DND-41 (cell line): ENCODE results near the gene VTI1B.

ENCODE experiments used
- ATAC-seq: fragments of 200-7000 bp; cut with Tn5 transposase; 3 replicates; pipeline ENCODE4 v1.9.1; 2021; ENCODE audit warnings: low read depth; ENCODE audit not compliant: insufficient read depth
- DNase-seq: peaks from one replicate; pipeline ENCODE4 v3.0.0-alpha.2; 2020
- H2AFZ ChIP-seq: 2 replicates; pipeline ENCODE4 v1.6.0; 2012; ENCODE audit warnings: low read depth, low read length
- H3K27ac ChIP-seq: 2 replicates; pipeline ENCODE4 v1.5.1; 2012; ENCODE audit warnings: low read length, inconsistent platforms
- H3K27me3 ChIP-seq: fragments of 200-600 bp; sonication (generic); 2 replicates; pipeline ENCODE4 v1.6.0; 2012; ENCODE audit warnings: low read length, mild to moderate bottlenecking, inconsistent platforms; ENCODE audit not compliant: insufficient read depth, poor library complexity
- H3K36me3 ChIP-seq: 2 replicates; pipeline ENCODE4 v1.5.1; 2012; ENCODE audit warnings: low read length, inconsistent platforms; ENCODE audit not compliant: insufficient read depth
- H3K4me1 ChIP-seq: 2 replicates; pipeline ENCODE4 v1.5.1; 2012; ENCODE audit warnings: mild to moderate bottlenecking, low read length; ENCODE audit not compliant: insufficient read depth
- H3K4me2 ChIP-seq: 2 replicates; pipeline ENCODE4 v1.6.0; 2012; ENCODE audit warnings: mild to moderate bottlenecking, moderate library complexity, low read length, inconsistent platforms; ENCODE audit not compliant: insufficient read depth
- H3K4me3 ChIP-seq, 2 experiments: fragments of 200-600 bp in 1 of 2; shearing (Covaris generic) in 1 of 2; 2 replicates each; pipeline ENCODE4 v1.5.1; 2012 to 2016; ENCODE audit warnings: inconsistent platforms in 2 of 2, low read length in 2 of 2, mild to moderate bottlenecking in 2 of 2, low read depth in 1 of 2, moderate library complexity in 1 of 2
- H3K79me2 ChIP-seq: 2 replicates; pipeline ENCODE4 v1.6.0; 2012; ENCODE audit warnings: low read length, inconsistent platforms; ENCODE audit not compliant: insufficient read depth
- H3K9ac ChIP-seq: 2 replicates; pipeline ENCODE4 v1.6.0; 2012; ENCODE audit warnings: low read depth, mild to moderate bottlenecking, inconsistent platforms, low read length, moderate library complexity
- H3K9me3 ChIP-seq: 2 replicates; pipeline ENCODE4 v1.5.1; 2012; ENCODE audit warnings: low read length, moderate library complexity, mild to moderate bottlenecking, inconsistent platforms; ENCODE audit not compliant: insufficient read depth, severe bottlenecking
- H4K20me1 ChIP-seq: 2 replicates; pipeline ENCODE4 v1.6.0; 2012; ENCODE audit warnings: low read length; ENCODE audit not compliant: insufficient read depth
- EZH2 ChIP-seq: IDR thresholded peaks from 3 replicates; pipeline ENCODE4 v1.6.1; 2012; ENCODE audit warnings: borderline replicate concordance, low read depth, mild to moderate bottlenecking, moderate library complexity, low read length, inconsistent platforms; ENCODE audit not compliant: severe bottlenecking
- TF ChIP-seq, protein P1 (sequence below): IDR thresholded peaks from 2 replicates; pipeline ENCODE4 v1.5.1; 2012; ENCODE audit warnings: borderline replicate concordance, low read length, moderate library complexity, mild to moderate bottlenecking; ENCODE audit not compliant: poor library complexity, severe bottlenecking; ENCODE audit errors: extremely low read depth

VTI1B gene, protein sequence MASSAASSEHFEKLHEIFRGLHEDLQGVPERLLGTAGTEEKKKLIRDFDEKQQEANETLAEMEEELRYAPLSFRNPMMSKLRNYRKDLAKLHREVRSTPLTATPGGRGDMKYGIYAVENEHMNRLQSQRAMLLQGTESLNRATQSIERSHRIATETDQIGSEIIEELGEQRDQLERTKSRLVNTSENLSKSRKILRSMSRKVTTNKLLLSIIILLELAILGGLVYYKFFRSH

DNA sequence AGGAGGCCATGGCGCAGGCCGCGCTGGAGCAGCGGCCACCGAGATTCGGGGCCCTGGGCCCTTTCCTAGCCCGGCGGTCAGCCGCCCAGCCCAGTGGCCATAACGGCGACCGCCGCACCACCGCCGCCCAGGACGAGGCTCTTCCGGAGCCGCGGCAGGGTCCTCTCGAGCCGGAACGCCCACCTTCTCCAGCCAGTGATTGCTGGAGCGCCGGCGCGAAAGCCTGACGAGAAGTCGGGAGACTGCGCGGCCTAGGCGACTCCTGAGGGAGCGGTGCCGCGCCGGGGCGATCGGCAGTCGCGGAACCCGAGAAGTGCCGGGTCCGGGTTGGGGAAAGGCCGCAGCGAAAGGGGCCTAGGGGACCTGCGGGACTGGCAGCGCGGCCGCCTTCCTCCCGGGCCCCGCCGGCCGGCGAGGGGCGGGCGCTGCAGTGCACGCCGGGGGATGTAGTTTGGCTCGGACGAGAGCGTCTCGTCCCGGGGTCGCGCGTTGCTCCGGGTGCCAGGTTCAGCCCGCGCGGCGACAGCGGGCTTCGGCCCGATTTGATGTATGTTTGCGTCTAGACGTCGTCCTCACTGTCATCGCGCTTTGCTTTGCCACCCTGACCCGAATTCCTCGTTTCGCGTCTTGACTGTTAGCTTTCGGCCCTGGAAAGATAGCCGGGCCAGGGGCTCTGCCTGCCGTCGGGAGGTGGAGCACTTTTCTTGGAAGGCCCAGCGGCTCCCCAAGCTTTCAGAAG lies at the start of gene VTI1B:
Gene VTI1B (minus strand): TSS at position 153 of the 739 bp plus-strand sequence. CDS start 143 bp downstream, at position 10.
- Histone ChIP-seq H3K27ac (peak within 1 kb of the TSS; percentile 92), H3K9me3 (no peaks in the 10 kb centered on the region), H3K79me2 (peaks cover 52% of the 10 kb centered on the region), H2AFZ (peak within 1 kb of the TSS; percentile 90), H4K20me1 (peaks cover 25% of the 10 kb centered on the region; the same call in 1 of the 2 replicates), H3K27me3 (no peaks in the 10 kb centered on the region), H3K4me1 (peaks cover 34% of the 10 kb centered on the region), H3K4me3 (peak within 1 kb of the TSS; percentile 39 to 73), H3K9ac (peak within 1 kb of the TSS; percentile 86), H3K36me3 (peaks cover 26% of the 10 kb centered on the region), H3K4me2 (peak within 1 kb of the TSS; percentile 70)
- no peak for TF ChIP-seq EZH2
- TF ChIP-seq, protein P1, sequence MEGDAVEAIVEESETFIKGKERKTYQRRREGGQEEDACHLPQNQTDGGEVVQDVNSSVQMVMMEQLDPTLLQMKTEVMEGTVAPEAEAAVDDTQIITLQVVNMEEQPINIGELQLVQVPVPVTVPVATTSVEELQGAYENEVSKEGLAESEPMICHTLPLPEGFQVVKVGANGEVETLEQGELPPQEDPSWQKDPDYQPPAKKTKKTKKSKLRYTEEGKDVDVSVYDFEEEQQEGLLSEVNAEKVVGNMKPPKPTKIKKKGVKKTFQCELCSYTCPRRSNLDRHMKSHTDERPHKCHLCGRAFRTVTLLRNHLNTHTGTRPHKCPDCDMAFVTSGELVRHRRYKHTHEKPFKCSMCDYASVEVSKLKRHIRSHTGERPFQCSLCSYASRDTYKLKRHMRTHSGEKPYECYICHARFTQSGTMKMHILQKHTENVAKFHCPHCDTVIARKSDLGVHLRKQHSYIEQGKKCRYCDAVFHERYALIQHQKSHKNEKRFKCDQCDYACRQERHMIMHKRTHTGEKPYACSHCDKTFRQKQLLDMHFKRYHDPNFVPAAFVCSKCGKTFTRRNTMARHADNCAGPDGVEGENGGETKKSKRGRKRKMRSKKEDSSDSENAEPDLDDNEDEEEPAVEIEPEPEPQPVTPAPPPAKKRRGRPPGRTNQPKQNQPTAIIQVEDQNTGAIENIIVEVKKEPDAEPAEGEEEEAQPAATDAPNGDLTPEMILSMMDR = peak; percentile 29
- DNase-seq (peak; percentile 84), ATAC-seq (peak; percentile 94)

DNA sequence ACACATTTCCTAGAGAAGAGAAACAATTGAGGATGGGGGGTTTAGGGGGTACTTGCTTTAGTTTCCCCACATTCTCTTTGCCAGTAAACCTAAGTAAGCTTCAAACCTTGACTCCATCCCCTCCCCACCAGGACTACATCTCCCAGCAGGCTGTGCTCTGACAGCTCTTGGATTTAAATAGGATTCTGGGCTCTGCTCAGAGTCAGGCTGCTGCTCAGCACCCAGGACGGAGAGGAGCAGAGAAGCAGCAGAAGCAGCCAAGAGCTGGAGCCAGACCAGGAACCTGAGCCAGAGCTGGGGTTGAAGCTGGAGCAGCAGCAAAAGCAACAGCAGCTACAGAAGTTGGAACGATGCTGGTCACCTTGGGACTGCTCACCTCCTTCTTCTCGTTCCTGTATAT lies 47.9 kb upstream of the VTI1B start:
- no peak for TF ChIP-seq EZH2
- TF ChIP-seq, protein P1 = no peak

DNA sequence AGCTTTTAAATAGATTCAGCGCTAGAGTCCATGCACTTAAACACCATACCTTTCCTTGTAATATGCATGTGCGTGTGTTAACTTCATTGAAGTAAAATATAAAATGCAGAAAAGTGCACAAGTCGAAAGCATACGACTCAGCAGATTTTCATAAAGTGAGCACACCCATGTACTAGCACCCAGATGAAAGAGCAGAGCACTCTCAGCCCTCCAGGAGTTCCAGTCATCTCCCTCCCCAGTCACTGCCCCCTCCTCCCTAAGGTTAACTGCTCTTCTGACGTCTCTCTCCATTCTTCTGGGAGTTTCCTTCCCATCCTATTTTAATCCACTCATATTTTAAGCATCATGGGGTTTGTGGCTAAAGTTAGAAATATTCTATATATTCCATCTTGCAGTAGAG lies 47.4 kb upstream of the VTI1B start:
- Histone ChIP-seq H2AFZ (no peak overlapping the region), H3K27ac (no peak overlapping the region), H3K4me2 (no peak overlapping the region), H3K9me3 (no peaks in the 10 kb centered on the region), H3K4me3 (no peak overlapping the region), H3K27me3 (peaks cover 12% of the 10 kb centered on the region), H3K79me2 (no peaks in the 10 kb centered on the region), H4K20me1 (no peaks in the 10 kb centered on the region), H3K4me1 (no peaks in the 10 kb centered on the region), H3K36me3 (no peaks in the 10 kb centered on the region), H3K9ac (no peak overlapping the region)
- no peak for ATAC-seq
- no peak for DNase-seq
- no peak for TF ChIP-seq EZH2
- TF ChIP-seq, protein P1 = no peak

More for the DNA sequence above, 47.9 kb upstream of the VTI1B start:
- no peaks in the 10 kb centered on the region for H3K36me3 ChIP-seq
- H3K27ac ChIP-seq = no peak overlapping the region
- no peaks in the 10 kb centered on the region for H3K9me3 ChIP-seq
- H3K4me1 ChIP-seq = no peaks in the 10 kb centered on the region
- H3K4me2 ChIP-seq = no peak overlapping the region
- no peak overlapping the region for H3K4me3 ChIP-seq
- no peaks in the 10 kb centered on the region for H3K79me2 ChIP-seq
- no peak for ATAC-seq
- H2AFZ ChIP-seq = no peak overlapping the region
- peaks cover 12% of the 10 kb centered on the region for H3K27me3 ChIP-seq
- no peak overlapping the region for H3K9ac ChIP-seq
- no peak for DNase-seq
- no peaks in the 10 kb centered on the region for H4K20me1 ChIP-seq
